Activated T-cell treated with anti-CD3 and anti-CD28 coated beads, Interleukin-2, amount 50 U/mL, for 24 hours (primary cell): ENCODE measurements around the gene ROMO1.
A peak's percentile ranks its signal among the peaks of the same experiment; 100 is the strongest.
"Not testable (repeated sequence)": the region's sequence is repeated elsewhere in the genome, so short reads cannot be mapped to it uniquely, and the experiment has no call there.

Source experiments
- DNase-seq: peaks from one replicate; pipeline ENCODE4 v3.0.0-alpha.2; 2020
- H3K27ac Mint-ChIP-seq: 2 replicates; pipeline ENCODE4 v1.8.0; 2020; ENCODE audit warnings: mild to moderate bottlenecking, mixed read lengths
- H3K27me3 Mint-ChIP-seq: 2 replicates; pipeline ENCODE4 v1.8.0; 2020; ENCODE audit warnings: mixed read lengths
- H3K36me3 Mint-ChIP-seq: 2 replicates; pipeline ENCODE4 v1.8.0; 2020; ENCODE audit warnings: low read depth, mixed read lengths
- H3K4me1 Mint-ChIP-seq: 2 replicates; pipeline ENCODE4 v1.8.0; 2020; ENCODE audit warnings: low read depth, mixed read lengths
- H3K4me3 Mint-ChIP-seq: 2 replicates; pipeline ENCODE4 v1.8.0; 2020; ENCODE audit warnings: mild to moderate bottlenecking, moderate library complexity, mixed read lengths
- H3K9me3 Mint-ChIP-seq: 2 replicates; pipeline ENCODE4 v1.8.0; 2020; ENCODE audit warnings: mixed read lengths

The ROMO1 gene

DNA sequence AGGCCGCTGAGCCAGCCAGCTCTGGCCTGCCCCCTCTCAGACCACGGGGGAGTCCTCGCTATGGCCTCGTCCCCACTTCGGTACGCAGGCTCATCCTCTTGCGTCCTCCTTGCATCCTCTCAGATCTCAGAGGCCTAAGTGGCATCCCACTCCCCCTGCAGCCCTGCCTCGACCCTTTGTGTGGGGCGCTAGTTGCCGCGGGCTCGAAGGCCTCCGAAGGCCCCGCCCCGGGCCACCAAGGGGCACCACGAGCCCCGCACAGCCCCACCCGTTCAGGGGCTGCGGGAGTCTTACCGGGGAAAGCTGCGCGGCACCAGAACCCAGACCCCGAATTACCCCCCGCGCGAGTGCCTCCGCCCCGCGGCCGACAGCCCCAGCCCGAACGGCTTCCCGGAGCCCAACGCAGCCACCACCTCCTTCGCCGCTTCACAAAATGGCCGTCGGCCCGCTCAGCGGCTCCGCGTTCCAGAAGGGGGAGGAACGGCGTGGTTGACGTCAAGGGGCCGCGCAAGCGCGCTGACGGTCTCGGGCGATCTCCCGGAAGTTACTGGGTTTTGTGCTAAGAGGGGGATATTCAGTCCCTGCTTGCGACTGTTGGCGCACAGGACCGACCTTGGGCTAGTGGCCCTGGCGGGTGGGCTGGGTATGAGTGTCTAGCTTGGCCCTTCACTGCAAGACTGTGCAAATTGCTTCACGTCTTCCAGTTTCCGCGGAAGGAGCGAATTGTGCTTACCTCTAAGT, 34.6 kb upstream of the ROMO1 start, which contains the start of the genes CPNE1 and RBM12:
Gene CPNE1 (minus strand): TSS at position 435 of the 741 bp plus-strand sequence. CDS start 31,977 bp downstream, outside the sequence.
Gene RBM12 (minus strand): TSS at position 435 of the 741 bp plus-strand sequence. CDS start 9,578 bp downstream, outside the sequence.
- peak; percentile 96 for DNase-seq
- peak within 1 kb of the TSS; percentile 95 for H3K27ac Mint-ChIP-seq
- H3K9me3 Mint-ChIP-seq: no peaks in the 10 kb centered on the region
- H3K27me3 Mint-ChIP-seq: no peaks in the 10 kb centered on the region
- peak within 1 kb of the TSS; percentile 96 for H3K4me3 Mint-ChIP-seq
- H3K36me3 Mint-ChIP-seq: peaks cover 67% of the 10 kb centered on the region
- peaks cover 36% of the 10 kb centered on the region for H3K4me1 Mint-ChIP-seq

DNA sequence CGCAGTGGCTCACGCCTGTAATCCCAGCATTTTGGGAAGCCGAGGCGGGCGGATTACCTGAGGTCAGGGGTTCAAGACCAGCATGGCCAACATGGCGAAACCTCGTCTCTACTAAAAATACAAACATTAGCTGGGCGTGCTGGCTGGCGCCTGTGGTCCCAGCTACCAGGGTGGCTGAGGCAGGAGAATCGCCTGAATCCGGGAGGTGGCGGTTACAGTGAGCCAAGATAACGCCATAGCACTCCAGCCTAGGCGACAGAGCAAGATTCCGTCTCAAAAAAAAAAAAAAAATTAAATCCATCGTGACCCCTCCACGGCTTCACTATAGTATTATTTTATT, 33.3 kb upstream of the ROMO1 start:
- H3K4me1 Mint-ChIP-seq: peaks cover 23% of the 10 kb centered on the region
- peaks cover 72% of the 10 kb centered on the region for H3K36me3 Mint-ChIP-seq
- no peak for DNase-seq
- no peaks in the 10 kb centered on the region for H3K27me3 Mint-ChIP-seq
- no peaks in the 10 kb centered on the region for H3K9me3 Mint-ChIP-seq
- H3K4me3 Mint-ChIP-seq: peak overlapping the region; percentile 34
- peak overlapping the region; percentile 73 for H3K27ac Mint-ChIP-seq

DNA sequence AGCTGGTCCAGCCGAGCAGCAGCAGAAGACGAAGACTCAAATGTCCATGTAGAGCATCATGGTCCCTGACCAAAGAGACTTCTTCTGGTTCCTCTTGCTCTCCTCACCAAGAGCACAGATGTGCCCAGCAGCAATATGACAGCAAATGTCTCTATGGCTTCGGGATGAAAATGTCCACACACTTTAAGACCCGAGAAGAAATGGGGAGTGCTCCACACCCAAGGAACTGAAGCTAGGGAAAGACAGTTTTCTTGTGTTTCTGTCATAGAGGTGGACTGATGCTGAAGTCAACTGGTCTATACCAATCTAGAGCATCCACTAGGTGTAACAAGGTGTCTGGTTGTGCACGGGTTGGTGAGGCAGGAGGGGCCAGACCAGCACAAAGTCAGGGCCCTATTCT, 30.0 kb upstream of the ROMO1 start:
- H3K4me3 Mint-ChIP-seq: no peak overlapping the region
- H3K36me3 Mint-ChIP-seq: peaks cover 67% of the 10 kb centered on the region
- no peaks in the 10 kb centered on the region for H3K9me3 Mint-ChIP-seq
- no peak overlapping the region for H3K27ac Mint-ChIP-seq
- H3K27me3 Mint-ChIP-seq: no peaks in the 10 kb centered on the region
- peaks cover 4% of the 10 kb centered on the region for H3K4me1 Mint-ChIP-seq
- DNase-seq: no peak

DNA sequence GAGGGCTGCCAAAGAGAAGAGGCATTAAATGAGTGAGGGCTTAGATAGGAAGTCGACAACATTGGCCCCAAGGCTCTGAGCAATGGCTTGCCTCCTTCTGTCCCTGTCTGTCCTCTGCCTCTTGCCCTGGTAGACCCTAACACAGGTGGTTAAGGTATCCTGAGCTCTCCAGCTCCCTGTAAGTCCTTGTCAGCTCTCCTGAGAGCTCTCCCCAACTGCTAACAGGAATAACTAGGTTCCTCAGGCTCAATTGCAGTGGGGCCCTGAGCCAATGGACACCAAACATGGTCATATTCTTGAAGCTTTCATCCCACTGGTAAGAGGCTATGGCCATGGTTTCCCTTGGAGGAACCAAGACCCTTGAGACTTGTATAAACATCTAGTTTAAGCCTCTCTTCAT, 29.5 kb upstream of the ROMO1 start:
- DNase-seq: no peak
- H3K9me3 Mint-ChIP-seq: no peaks in the 10 kb centered on the region
- no peak overlapping the region for H3K4me3 Mint-ChIP-seq
- H3K36me3 Mint-ChIP-seq: peaks cover 67% of the 10 kb centered on the region
- H3K4me1 Mint-ChIP-seq: peaks cover 4% of the 10 kb centered on the region
- no peaks in the 10 kb centered on the region for H3K27me3 Mint-ChIP-seq
- H3K27ac Mint-ChIP-seq: no peak overlapping the region

DNA sequence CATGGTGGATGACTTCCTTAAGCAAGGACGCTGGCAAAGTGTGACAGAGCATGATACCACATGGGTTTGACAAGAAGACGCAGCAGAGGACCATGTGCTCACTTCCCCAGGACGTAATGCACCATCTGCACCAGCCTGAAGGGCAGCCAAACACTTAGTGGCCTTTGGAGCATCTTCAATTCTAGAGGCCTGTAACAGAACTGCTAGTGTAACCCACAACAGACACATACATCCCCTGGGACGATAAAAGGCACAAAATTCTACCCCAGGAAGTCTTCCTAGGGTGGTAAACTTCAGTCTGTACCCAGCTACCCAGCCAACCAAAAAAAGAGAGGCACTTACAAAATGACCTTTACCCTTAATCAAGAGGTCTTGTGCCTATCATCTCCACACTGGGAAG, 25.3 kb upstream of the ROMO1 start:
- H3K27me3 Mint-ChIP-seq: no peaks in the 10 kb centered on the region
- H3K4me3 Mint-ChIP-seq: no peak overlapping the region
- H3K36me3 Mint-ChIP-seq: peaks cover 71% of the 10 kb centered on the region
- H3K9me3 Mint-ChIP-seq: no peaks in the 10 kb centered on the region
- DNase-seq: no peak
- no peaks in the 10 kb centered on the region for H3K4me1 Mint-ChIP-seq
- no peak overlapping the region for H3K27ac Mint-ChIP-seq

DNA sequence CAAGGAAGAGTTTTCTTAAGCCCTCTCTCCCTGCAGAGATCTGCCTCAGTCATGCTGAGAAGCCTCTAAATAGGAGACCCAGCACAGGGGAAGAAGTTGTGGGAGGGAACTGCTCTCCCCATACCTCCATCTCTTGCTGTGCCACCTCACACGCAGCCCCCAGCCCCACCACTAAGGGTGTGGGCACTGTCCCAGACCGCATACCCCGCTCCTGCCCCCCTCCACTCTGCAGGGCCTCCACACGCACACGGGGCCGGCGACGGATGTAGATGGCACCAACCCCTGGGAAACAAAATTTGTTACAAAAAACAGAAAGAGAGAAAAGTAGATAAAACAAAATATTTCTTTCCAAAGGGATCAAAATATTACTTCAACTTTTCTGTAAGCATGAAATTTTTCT, 24.3 kb upstream of the ROMO1 start:
- no peak overlapping the region for H3K4me3 Mint-ChIP-seq
- no peak overlapping the region for H3K27ac Mint-ChIP-seq
- no peaks in the 10 kb centered on the region for H3K4me1 Mint-ChIP-seq
- H3K27me3 Mint-ChIP-seq: no peaks in the 10 kb centered on the region
- no peak for DNase-seq
- peaks cover 70% of the 10 kb centered on the region for H3K36me3 Mint-ChIP-seq
- no peaks in the 10 kb centered on the region for H3K9me3 Mint-ChIP-seq

DNA sequence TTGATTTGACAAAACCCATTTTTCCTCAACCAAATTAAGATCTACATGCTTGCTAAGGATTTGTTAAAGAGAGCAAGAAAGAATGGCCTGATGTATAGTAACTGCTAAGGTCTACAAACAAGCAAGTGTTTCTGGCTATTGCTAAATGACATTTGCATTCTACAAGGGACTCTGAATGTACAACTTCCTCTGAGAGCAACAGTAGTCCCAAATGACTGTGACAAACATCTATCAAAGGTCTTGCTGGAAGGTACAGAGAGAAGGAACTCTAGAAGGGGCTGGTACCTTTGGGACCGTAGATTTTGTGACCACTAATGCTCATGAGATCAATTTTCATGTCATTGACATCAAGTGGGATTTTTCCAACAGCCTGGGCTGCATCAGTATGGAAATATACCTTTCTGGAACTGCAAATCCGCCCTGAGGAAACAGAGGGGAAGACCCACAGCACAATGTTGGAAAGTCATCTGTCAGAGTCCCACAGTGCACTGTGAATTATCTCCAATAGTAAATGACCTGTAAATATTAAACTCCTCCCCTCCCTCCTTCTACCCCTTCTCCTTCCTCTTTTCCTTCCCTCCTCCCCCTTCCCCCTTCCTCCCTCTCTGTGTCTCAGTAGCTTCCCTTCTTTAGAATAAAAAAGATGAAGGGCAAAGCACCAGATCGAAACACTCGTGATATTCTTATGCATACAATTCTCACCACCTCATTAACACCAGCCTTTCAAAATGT, 18.6 kb upstream of the ROMO1 start:
- no peak overlapping the region for H3K4me3 Mint-ChIP-seq
- H3K4me1 Mint-ChIP-seq: no peaks in the 10 kb centered on the region
- H3K27me3 Mint-ChIP-seq: no peaks in the 10 kb centered on the region
- peaks cover 53% of the 10 kb centered on the region for H3K36me3 Mint-ChIP-seq
- DNase-seq: no peak
- no peaks in the 10 kb centered on the region for H3K9me3 Mint-ChIP-seq
- no peak overlapping the region for H3K27ac Mint-ChIP-seq

DNA sequence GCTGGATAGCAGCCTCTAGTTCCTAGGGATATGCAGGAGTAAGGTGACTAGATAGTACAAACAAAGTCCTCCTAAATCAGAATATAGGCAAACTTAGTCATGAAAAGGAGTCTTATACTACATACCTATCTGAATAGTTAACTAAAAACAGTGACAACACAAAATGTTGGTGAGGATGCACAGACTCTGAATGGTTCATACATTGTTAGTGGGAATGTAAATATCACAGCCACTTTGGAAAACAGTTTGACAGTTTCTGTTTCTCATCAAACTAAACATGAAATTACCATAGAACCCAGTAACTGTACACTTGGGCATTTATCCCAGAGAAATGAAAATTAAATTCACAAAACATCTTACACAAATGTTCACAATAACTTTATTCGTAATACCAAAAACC, 17.2 kb upstream of the ROMO1 start:
- Mint-ChIP-seq H3K27ac (no peak overlapping the region), H3K36me3 (peaks cover 50% of the 10 kb centered on the region), H3K27me3 (no peaks in the 10 kb centered on the region), H3K4me1 (no peaks in the 10 kb centered on the region), H3K9me3 (no peaks in the 10 kb centered on the region), H3K4me3 (no peak overlapping the region)
- no peak for DNase-seq

DNA sequence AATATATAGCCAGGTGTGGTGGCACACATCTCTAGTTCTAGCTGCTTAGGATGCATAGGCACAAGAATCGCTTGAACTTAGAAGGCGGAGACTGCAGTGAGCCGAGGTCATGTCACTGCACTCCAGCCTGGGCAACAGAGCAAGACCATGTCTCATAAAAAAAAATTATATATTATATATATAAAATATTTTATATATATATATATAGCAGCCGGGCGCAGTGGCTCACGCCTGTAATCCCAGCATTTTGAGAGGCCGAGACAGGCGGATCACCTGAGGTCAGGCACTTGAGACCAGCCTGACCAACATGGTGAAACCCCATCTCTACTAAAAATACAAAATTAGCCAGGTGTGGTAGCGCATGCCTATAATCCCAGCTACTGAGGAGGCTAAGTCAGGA, 13.8 kb upstream of the ROMO1 start:
- H3K9me3 Mint-ChIP-seq, H3K27ac Mint-ChIP-seq, H3K4me3 Mint-ChIP-seq, H3K27me3 Mint-ChIP-seq, H3K4me1 Mint-ChIP-seq, DNase-seq: not testable (repeated sequence)
- H3K36me3 Mint-ChIP-seq: peaks cover 59% of the 10 kb centered on the region

DNA sequence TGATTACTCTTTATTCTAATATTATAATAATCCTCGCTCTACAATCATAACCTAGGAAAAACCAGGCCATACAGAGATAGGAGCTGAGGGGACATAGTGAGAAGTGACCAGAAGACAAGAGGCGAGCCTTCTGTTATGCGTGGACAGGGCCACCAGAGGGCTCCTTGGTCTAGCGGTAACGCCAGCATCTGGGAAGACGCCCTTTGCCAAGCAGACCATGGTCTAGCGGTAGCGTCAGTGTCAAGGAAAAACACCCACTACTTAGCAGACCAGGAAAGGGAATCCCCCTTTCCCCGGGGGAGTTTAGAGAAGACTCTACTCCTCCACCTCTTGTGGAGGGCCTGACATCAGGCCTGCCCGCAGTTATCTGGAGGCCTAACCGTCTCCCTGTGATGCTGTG, 12.3 kb upstream of the ROMO1 start:
- H3K27ac Mint-ChIP-seq, H3K9me3 Mint-ChIP-seq, H3K27me3 Mint-ChIP-seq, H3K4me1 Mint-ChIP-seq, DNase-seq, H3K4me3 Mint-ChIP-seq: not testable (repeated sequence)
- peaks cover 51% of the 10 kb centered on the region for H3K36me3 Mint-ChIP-seq

DNA sequence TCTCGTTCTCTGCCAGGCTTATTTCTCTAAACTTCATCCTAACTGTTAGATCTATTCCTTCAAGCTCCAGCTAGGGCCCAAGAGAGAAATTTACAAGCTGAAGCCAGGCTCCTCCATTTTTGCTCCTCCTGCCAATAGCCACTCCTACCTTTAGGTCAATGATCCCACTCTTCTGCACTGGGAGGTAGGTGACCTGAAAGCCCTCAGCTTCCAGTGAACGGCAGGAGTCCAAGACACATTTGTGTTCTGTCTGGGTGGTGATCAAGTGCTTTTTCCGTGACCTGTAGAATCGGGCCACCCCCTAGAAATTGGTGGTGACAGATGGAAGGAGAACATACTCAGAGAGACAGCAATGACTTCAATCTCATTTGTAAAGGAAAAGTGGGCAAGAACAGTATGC, 8.9 kb upstream of the ROMO1 start:
- H3K27ac Mint-ChIP-seq: no peak overlapping the region
- H3K4me1 Mint-ChIP-seq: peaks cover 4% of the 10 kb centered on the region
- no peak for DNase-seq
- peaks cover 63% of the 10 kb centered on the region for H3K36me3 Mint-ChIP-seq
- no peaks in the 10 kb centered on the region for H3K27me3 Mint-ChIP-seq
- no peaks in the 10 kb centered on the region for H3K9me3 Mint-ChIP-seq
- no peak overlapping the region for H3K4me3 Mint-ChIP-seq

DNA sequence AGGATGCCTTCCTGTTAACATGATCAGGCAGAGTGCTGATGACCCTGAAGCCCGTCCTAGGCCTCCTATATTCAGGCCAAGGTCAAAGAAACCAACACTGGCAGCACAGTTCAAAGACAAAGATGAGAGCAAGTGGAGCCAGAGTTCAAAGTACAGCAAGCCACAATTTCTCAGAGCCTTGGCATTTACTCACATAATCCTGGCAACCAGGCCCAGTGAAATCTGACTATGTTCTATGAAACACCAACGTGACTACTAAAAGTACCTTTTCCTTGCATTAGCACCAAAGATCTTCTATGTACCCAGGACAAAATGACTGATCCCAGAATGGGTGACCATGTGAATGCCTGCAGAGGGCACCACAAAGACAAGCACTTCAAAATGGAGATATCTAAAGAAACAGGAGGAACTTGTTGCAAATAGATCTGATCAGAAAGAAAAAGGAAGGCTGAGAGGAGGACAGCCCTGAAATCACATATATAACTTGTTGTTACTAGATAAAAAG, 3.9 kb upstream of the ROMO1 start:
- Mint-ChIP-seq H3K27me3 (no peaks in the 10 kb centered on the region), H3K4me1 (peaks cover 27% of the 10 kb centered on the region), H3K36me3 (peaks cover 71% of the 10 kb centered on the region), H3K9me3 (no peaks in the 10 kb centered on the region), H3K4me3 (no peak overlapping the region), H3K27ac (peak overlapping the region; percentile 12)
- DNase-seq: no peak

DNA sequence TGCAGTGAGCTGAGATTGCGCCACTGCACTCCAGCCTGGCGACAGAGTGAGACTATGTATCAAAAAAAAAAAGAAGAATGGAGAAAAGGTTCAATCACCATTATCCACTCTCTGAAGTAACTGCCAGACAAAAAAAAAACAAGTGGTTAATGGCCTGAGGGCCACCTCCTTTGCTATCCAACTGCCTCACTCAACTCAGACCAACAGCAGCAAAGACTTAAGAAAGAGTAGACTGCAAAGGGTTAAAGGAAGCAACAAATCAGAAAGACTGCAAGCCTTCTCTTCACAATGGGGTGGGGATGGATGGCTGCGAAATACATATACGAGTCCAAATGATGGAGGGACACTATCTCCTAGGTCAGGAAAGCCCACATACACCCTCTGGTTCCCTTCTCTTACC, 3.2 kb upstream of the ROMO1 start:
- Mint-ChIP-seq H3K4me1 (peaks cover 34% of the 10 kb centered on the region), H3K27ac (no peak overlapping the region), H3K4me3 (no peak overlapping the region), H3K36me3 (peaks cover 72% of the 10 kb centered on the region), H3K27me3 (no peaks in the 10 kb centered on the region), H3K9me3 (no peaks in the 10 kb centered on the region)
- no peak for DNase-seq

DNA sequence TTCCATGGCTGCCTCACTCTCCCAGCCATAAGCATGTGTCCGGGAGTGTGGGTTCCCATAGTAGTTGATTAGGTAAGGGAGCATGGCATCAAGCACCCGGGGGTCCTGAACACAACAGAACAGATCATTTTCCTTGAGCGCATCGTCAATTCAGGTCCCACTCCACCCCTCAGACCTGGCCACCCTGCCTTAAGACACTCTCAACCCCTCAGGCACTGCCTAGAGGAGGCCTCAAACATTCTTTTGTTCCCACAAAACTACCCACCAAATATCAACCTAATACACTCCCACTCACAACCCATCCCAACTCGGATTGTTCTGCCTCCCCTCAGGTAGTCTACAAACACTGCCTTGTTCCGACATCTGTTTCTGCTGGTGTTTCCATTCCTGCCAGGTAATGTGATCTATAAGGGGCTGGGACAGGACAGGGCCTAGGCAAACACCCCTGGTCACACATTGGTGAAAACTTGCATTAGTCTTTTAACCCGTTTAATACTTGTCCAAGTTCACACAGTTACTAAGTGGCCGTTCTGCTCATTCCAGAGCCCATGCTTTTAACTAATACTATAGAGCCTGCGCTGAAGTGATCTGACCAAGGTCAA, 1.4 kb upstream of the ROMO1 start:
- peaks cover 82% of the 10 kb centered on the region for H3K36me3 Mint-ChIP-seq
- peaks cover 49% of the 10 kb centered on the region for H3K4me1 Mint-ChIP-seq

More for the DNA sequence above, 1.4 kb upstream of the ROMO1 start:
- no peaks in the 10 kb centered on the region for H3K9me3 Mint-ChIP-seq
- peak overlapping the region; percentile 99 for H3K27ac Mint-ChIP-seq
- H3K4me3 Mint-ChIP-seq: peak overlapping the region; percentile 98
- H3K27me3 Mint-ChIP-seq: no peaks in the 10 kb centered on the region
- peak; percentile 27 for DNase-seq
